Measurements from ENCODE around the gene CFAP298. TPM values are rescaled to one million over a fixed set of nuclear protein-coding genes. Genes with fewer than 3 reads are reported as not detected.
A peak's percentile ranks its signal among the peaks of the same experiment; 100 is the strongest.

The CFAP298 gene
- total RNA-seq, 1 donor from 2014 or later: 22.1 TPM

GRCh38 chr21:32572574-32573420, 39.4 kb downstream of the CFAP298 start:
- TF ChIP-seq POLR2AphosphoS5 (IDR thresholded peaks at IDR 0.05; ENCODE audit: insufficient read depth in 1 of 2, low read depth in 1 of 2) (no peak), CTCF (IDR thresholded peaks at IDR 0.05) (no peak), POLR2A (IDR thresholded peaks at IDR 0.05) (no peak)
- Histone ChIP-seq H3K4me3 (no peak overlapping the region), H3K4me1 (peaks cover 5% of the 10 kb centered on the region), H3K36me3 (no peaks in the 10 kb centered on the region), H3K9me3 (no peaks in the 10 kb centered on the region), H3K27ac (no peak overlapping the region), H3K27me3 (no peaks in the 10 kb centered on the region)
- intact Hi-C loops (cut with DNase I): no loop called here
- DNase-seq (ENCODE audit: extremely low spot score in 2 of 2): no peak

GRCh38 chr21:32570456-32570855, 41.7 kb downstream of the CFAP298 start:
- Histone ChIP-seq H3K36me3 (no peaks in the 10 kb centered on the region), H3K4me1 (peaks cover 5% of the 10 kb centered on the region), H3K9me3 (no peaks in the 10 kb centered on the region), H3K27ac (peak overlapping the region; percentile 88), H3K4me3 (no peak overlapping the region), H3K27me3 (no peaks in the 10 kb centered on the region)
- intact Hi-C loops (cut with DNase I): no loop called here
- no peak for TF ChIP-seq CTCF (IDR thresholded peaks at IDR 0.05)
- no peak for DNase-seq (ENCODE audit: extremely low spot score in 2 of 2)

- Histone ChIP-seq H3K4me3 (peak overlapping the region; percentile 56 to 71), H3K9me3 (no peaks in the 10 kb centered on the region), H3K4me1 (peaks cover 5% of the 10 kb centered on the region), H3K36me3 (no peaks in the 10 kb centered on the region), H3K27ac (peak overlapping the region; percentile 88), H3K27me3 (no peaks in the 10 kb centered on the region)
- TF ChIP-seq POLR2AphosphoS5 (IDR thresholded peaks at IDR 0.05; ENCODE audit: insufficient read depth in 1 of 2, low read depth in 1 of 2) (peak; percentile 50 to 88), CTCF (IDR thresholded peaks at IDR 0.05) (peak; percentile 42 to 75 (median 55)), POLR2A (IDR thresholded peaks at IDR 0.05) (no peak)
- DNase-seq (ENCODE audit: extremely low spot score in 2 of 2): no peak
- intact Hi-C loops (cut with DNase I): loop anchor here (5.0 kb wide), 1 partner anchor 157 kb away; the partner anchor contains the start of gene EVA1C
These were observed 42.6 kb downstream of the CFAP298 start for GRCh38 chr21:32569261-32570230.

- no peak for TF ChIP-seq POLR2AphosphoS5 (IDR thresholded peaks at IDR 0.05; ENCODE audit: insufficient read depth in 1 of 2, low read depth in 1 of 2)
- TF ChIP-seq CTCF (IDR thresholded peaks at IDR 0.05): no peak
- TF ChIP-seq POLR2A (IDR thresholded peaks at IDR 0.05): no peak
- H3K4me1 ChIP-seq: peaks cover 5% of the 10 kb centered on the region
- no peaks in the 10 kb centered on the region for H3K27me3 ChIP-seq
- no peak overlapping the region for H3K4me3 ChIP-seq
- no peak overlapping the region for H3K27ac ChIP-seq
- H3K9me3 ChIP-seq: no peaks in the 10 kb centered on the region
- no peak for DNase-seq (ENCODE audit: extremely low spot score in 2 of 2)
- intact Hi-C loops (cut with DNase I): loop anchor here (5.0 kb wide), 1 partner anchor 155 kb away; the partner anchor contains the start of gene EVA1C
- H3K36me3 ChIP-seq: no peaks in the 10 kb centered on the region
These were observed 44.6 kb downstream of the CFAP298 start for GRCh38 chr21:32567626-32568025.
